GM19023 (cell line): ENCODE data around the gene WDR74.
"Not testable (repeated sequence)": the region's sequence is repeated elsewhere in the genome, so short reads cannot be mapped to it uniquely, and the experiment has no call there.

Experiments
- ATAC-seq: cut with Tn5 transposase; IDR thresholded peaks from one replicate; pipeline ENCODE4 v1.9.1; 2021; ENCODE audit warnings: mild to moderate bottlenecking, moderate library complexity; ENCODE audit not compliant: unreplicated experiment

WDR74 gene

DNA sequence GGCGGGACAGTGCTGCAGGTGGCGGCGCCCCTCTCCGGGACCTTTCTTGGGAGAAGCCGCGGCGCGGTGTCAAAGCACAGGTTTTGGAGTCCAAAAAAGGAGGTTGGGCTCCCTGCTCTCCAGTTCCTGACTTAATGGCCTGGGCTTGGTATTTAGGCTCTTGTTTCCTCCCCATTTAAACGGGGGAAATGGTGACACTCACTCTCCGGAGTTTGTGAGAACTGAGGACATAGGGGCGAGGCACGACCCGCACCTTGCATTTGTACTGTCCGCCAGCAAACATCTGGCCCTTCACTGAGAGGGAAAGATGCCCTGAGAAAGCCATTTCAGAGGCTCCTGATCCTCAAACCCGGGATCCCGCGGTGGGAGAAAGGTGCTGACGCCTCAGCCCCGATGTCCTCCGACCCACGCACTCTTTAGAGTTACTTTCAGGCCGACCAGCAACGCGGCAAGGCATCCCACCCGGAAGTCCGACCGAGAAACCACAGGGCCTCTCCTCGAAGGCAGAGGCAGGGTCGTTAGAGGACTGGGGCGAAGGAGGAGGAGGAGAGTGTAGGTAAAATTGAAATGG, 2.9 kb upstream of the WDR74 start:
- no peak for ATAC-seq

DNA sequence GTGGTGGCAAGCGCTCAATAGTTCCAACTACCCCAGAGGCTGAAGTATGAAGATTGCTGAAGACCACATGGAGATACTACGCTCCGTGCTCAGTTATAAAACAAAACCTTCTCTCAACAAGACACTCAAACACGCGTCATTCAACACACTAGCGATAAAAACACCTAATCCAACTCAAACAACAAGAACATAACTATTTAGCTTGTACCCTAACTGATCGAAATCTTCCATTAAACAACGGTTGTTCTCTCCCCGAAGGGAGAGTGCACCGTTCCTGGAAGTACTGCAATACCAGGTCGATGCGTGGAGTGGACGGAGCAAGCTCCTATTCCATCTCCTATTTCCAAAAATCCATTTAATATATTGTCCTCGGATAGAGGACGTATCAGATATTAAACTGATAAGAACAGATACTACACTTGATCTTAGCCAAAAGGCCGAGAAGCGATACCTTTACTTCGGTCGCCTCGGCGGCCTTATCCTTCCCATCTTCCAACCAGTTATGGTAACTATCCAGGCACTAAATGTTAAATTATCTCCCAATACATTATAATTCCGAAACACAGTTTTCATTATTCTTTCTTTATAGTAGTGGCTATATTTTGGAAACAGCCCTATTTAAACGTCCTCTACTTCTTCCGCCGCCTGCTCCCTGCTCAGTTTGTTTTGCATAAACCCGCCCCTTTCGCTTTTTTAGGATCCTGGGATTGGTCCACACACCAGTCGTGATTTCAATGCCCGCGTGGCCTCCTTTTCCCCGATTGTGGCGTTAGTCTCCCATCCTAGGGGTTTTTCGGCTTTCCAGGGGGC, 2.2 kb upstream of the WDR74 start:
- peak; percentile 51 for ATAC-seq

DNA sequence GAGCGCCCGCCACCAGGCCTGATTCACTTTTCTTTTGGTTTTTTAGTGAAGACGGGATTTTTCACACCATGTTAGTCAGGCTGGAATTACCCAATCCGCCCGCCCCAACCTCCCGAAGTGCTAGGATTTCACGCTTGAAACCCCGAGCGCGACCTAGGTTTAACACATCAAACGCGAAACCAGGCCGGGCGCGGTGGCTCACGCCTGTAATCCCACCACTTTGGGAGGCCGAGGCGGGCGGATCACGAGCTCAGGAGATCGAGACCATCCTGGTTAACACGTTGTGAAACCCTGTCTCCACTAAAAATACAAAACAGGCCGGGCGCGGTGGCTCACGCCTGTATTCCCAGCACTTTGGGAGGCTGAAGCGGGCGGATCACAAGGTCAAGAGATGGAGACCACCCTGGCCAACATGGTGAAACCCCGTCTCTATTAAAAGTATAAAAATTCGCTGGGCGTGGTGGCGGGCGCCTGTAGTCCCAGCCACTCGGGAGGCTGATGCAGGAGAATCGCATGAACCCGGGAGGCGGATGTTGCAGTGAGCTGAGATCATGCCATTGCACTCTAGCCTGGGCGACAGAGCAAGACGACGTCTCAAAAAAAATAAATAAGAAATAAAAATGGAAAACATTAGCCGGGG, 1.5 kb upstream of the WDR74 start:
- ATAC-seq, result peak; percentile 4

DNA sequence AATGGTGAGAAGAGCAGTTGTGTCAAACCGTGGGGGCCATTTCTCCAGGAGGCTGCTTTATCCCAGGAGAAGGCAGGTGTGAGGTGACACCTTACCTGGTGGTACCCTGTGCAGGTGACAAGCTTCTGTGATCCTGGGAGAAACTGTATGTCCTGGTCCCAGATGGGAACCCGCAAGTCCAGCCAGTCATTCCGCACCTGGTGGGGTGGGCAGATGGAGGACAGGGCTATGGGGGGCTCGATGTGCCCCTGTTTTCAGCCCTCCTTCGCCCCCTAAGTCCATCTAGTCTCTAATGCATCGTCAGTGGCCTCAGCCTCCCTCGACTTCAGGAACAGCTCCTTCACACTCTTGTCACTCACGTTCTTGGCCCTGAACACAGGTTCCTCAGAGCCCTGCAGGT, 4.1 kb downstream of the WDR74 start:
- no peak for ATAC-seq

DNA sequence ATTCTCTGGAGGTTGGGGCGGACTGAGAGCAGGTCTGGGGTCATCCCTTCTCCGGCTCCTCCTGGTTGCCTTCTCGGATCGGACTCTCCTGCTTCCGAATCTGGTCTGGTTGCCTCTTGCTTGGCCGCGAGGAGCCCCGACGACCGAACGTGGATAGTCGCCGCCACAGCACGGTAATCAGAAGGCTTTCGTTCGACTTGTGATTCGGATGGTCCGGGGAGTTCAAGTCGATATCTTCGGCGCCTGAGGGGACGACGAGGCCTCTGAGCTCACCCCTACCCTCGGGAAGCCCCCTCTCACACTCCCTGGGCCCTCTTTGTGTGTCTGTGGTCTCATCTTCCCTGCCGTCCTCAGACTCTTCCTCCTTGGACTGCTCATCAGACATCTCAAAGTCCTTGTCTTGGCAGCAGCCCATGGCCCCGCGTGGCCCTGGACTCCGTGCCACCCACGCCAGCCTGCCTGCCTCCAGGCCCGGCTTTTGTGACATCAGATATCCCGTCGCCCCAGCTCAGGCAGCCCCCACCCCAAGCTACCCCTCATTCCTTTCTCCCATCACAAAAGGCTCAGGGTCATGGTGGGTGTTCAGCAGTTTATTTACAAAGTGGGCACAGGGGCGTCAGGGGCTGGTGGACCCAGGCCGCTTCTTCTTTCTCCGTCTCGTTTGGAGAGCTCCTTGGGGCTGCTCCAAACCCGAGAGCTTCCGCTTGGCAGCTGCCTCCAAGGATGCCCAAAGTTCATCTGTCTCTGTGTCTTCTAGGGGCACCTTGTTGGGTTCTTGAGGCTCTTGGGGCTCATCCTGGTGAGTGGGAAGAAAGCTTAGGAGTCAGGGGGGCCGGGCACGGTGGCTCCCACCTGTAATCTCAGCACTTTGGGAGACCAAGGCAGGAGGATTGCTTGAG, 6.8 kb downstream of the WDR74 start, which contains the start of gene TEX54:
Gene TEX54, minus strand, starts transcription at position 506 of the 899 bp plus-strand sequence.
- peak; percentile 6 for ATAC-seq

DNA sequence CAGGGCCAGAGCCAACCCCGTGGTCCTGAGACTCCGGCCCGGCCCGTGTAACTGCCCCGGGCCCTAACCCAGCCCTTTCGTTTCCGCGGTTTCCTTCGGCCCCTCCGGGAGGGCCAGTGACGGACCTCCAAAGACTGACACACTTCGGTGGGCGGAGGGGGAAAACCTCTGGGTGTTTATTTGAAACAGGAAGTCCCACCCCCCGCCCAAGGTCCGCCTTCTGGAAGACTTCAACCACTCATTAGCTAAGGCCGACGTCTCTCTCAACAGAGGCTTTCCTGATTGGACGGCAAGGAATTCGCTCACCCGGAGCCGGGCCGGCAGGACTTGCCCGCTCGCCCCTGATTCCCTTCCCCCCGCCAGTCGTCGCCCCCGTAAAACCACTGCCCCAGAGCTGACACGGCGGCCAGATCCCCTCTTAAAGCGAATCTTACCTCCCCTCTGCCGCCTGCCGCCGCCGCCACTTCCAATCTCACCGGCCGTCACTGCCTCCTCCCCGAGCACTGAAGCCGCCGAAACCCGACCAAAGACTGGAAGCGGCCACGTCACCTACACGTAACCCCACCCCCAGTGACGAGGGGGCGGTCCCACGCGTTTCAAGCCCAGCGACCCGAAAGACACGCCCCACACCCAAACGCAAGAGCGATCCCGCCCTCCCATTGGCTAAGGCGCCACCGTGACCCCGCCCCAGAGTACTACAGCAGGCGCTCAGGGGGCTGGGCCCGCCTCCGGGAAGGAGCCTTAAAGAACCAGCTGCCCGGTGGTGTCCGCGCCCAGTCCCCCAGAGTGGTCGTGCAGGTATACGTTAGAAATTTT, 7.7 kb downstream of the WDR74 start, which contains the start of gene STX5:
Gene STX5, minus strand, starts transcription at position 532 of the 816 bp plus-strand sequence. CDS start 808 bp downstream, outside the sequence.
- ATAC-seq, result peak; percentile 88

DNA sequence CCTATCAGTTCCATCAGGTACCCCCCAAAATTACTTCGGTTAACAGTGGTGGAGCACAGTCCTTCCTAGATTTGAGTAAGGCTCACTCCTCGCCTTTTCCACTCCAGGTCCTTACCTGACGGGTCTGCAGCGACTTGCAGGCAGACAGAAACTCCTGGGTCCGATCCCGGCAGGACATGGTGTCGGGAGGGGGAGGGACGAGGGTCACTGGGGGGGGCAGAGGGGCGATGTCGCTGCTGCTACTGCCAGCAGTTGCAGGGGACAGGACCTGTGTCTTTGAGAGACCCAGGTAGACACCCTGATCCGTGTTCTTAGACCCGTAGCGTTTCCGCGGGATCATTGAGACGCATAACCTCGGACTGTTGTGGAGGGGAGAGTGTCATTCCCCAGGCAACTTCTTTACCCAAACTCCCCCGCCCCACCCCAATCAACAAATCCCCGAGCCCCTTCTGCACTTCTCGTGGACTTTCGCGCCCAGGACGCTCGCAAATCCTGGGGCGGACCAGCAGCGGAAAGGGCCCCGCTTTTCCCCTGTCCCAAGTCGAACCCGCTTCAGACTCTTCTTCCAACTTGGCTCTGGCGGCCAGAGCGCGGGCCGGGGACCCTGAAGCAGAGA, 8.4 kb downstream of the WDR74 start:
- ATAC-seq, result peak; percentile 2

DNA sequence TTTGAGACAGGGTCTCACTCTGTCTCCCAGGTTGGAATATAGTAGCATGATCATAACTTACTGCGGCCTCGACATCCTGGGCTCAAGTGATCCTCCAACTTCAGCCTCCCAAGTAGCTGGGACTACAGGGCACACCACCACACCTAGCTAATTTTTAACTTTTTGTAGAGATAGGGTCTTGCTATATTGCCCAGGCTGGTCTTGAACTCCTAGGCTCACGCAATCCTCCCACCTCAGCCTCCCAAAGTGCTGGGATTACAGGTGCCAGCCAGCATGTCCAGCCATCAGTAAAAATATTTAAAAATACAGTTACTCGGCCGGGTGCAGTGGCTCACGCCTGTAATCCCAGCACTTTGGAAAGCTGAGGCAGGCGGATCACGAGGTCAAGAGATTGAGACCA, 11.3 kb downstream of the WDR74 start:
- ATAC-seq, result not testable (repeated sequence)

DNA sequence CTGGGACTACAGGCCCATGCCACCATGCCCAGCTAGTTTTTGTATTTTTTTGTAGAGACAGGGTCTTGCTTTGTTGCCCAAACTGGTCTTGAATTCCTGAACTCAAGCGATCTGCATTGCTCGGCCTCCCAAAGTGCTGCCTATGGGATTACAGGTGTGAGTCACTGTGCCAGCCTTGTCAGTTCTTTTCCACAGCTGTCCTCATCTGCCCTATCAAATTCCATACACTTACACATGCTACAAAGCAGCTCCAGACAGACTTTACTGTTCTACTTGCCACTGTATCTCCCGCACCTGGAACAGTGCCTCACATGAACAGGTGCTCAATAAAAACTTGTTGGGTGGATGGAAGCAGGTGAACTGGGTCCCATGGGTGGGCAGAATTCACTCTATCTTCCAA, 15.7 kb downstream of the WDR74 start:
- ATAC-seq, result no peak

DNA sequence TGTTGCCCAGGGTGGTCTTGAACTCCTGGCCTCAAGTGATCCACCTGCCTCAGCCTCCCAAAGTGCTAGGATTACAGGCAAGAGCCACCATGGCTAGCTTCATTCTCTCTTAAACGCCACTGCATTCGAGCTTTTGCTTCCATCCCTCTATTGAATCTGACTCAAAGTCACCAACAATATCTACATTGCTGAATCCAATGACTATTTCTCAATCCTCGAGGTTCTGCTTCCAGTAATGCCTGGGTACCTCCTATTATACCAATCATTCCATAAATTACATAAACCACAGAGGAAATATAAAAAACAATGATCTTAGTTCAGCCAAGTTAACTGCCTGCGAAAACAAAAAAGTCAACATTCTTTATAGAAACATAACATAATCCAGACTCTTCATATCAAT, 22.3 kb downstream of the WDR74 start:
- ATAC-seq, result no peak

DNA sequence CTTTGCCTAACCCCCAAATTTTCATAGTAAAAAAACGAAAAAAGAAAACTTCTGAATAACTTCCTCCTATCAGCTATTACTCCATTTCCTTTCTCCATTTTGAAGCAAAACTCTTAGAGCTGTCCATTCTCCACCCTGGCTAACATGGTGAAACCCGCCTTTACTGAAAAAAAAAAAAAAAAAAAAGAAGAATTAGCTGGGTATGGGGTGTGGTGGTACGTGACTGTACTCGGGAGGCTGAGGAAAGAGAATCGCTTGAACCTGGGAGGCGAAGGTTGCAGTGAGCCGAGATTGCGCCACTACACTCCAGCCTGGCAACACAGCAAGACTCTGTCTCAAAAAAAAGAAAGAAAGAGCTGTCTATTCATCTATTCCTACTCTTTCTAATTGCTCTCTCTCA, 22.8 kb downstream of the WDR74 start:
- no peak for ATAC-seq

DNA sequence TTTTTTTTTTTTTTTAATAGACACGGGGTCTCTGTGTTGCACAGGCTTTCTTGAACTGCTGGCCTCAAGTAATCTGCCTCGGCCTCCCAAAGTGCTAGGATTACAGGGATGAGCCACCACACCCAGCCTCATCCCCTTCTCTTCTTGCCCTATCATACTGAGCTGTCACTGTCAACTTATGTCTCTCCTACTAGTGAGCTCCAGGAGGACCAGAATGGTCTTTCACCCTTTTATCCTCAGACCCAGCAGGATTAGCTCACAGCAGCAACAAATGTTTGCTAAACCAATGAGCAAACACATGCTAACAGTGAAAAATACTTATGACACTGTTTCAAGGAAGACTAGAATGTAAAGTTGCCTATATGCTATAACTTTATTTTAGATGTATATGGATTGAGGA, 27.7 kb downstream of the WDR74 start:
- no peak for ATAC-seq

DNA sequence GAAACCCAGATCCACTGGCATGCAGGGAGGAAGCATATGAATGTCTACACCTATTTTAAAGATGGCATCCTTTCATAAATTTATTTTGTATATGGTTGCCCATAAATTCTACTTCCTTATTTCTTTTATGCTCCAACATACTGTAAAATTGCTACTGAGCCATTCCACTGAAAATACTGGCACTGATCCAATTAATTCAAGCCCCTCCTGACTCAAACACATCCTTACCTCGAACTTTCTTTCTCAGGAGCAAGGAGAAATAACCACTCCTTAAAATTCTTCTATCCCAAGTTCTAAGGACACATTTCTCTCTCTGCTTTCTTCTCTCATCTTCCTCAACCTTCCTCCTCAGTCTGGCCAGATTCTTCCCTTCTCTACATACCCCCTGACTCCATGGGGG, 28.6 kb downstream of the WDR74 start:
- no peak for ATAC-seq

DNA sequence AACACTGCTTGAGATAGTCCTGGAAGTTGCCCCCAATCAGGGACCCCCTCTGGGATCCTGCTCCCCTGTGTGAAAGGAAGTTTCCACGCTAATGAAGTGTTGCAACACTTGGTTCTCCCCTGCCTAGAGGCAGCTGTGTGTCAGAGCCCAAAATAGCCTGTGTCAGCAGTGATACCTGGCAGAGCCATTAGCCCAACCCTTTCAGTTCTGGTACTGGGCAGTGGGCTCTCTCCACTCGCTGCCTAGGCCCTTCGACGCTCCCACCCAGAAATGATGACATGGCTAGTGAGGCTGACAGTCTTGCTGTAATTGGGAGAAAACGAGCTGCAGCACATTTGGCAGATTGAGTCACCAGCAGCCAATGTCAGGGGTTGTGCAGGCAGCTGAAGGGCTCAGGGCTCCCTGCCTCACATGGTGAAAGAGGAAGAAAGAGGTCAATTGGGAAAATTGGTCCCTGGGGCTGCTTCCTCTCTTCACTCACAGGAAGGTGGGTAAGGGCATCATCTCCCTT, 32.7 kb downstream of the WDR74 start:
- ATAC-seq, result no peak

DNA sequence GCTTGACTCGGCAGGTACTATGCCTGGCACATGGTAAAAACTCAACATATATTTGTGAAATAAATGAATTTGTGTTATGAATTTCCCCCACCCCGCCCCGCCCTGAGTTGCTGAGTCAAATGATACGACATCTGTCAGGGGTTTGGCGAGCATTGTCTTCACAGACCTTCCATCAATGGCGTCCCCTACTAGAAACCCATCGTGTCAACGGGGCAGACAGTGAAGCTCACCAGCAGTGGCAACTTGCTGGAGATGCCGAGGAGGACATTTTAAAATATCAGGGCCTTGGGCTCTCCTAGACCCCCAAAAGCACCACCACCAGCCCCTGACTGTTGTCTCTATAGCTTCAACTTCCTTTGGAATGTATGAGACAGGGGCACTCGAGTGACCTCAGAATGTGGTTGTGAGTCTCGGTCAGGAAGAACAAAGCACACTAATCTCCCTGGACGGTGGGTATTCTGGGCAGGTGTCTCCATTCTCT, 33.4 kb downstream of the WDR74 start:
- ATAC-seq, result no peak

DNA sequence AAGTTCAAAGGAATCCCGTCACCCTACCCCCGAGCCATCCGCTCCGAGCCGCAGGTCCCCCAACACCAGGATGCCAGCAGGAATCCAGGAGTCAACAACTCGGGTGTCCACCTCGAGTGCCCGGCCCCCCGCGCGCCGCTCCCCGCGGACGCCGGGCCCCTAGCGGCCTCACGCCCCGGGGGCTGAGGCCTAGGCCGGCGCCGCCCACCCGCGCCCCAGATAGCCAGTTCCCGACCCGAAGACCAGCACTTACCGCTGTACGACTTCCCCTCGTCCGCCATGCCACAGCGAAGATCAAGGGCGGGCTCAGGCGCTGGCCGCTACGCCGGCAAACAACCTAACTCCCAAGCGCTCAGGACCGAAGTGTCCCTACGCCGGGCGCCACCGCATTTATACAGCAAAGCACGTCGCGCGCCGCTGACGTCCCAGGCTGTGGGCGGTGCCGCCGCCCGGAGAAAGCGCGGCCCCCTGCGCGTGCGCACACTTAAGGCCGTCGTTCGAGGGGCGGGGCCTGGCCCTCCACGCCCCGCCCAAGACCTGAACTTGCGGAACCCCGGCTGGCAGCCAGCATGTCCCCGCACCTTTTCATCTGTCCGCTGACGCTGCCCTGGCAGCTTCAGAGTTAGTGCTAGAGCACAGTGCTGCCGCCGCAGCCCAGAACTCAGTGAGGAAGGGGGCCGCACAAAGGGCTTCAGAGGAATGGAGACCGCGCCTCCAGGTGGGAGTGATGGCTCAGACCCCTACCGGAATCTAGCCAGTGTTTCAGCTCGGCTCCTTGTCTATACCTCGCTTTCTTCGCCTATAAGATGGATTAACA, 34.1 kb downstream of the WDR74 start, which contains the start of gene NXF1:
Gene NXF1, minus strand, starts transcription at position 365 of the 817 bp plus-strand sequence. Its CDS starts 84 bp downstream, at position 281.
- peak; percentile 72 for ATAC-seq

DNA sequence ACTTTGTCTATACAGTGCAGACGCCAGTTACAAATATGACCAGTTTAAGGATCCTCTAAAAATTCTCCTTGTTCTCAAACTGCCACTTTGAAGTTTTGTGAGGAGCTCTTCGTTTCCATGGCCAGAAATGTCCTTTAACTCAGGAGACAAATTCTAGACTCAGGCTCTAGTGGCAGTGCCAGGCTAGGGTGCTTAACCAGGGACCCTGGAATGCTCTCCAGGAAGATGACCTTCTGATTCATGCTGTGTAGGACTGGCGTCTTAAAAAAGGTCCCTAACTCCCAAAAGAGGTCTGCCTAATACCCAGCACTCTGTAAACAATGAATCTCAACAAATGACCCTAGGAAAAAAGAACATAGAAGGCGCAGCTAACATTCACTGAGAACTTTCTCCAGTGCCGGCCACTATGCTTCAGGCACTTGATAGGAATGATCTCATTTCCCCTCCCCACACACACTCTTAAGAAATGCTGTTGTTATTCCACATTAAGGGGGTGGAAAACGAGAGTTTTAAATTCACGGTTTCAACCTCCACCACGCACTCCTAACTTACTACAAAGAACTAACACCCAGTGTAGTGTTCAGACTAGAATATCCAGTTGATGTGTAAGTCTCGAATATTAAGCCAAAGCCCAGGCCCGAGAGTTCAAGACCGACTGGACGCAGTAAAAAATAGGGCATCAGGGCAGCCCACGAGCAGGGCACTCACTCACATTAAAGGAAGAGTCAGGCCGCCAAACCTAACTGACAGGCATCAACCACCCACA, 34.9 kb downstream of the WDR74 start:
- no peak for ATAC-seq

DNA sequence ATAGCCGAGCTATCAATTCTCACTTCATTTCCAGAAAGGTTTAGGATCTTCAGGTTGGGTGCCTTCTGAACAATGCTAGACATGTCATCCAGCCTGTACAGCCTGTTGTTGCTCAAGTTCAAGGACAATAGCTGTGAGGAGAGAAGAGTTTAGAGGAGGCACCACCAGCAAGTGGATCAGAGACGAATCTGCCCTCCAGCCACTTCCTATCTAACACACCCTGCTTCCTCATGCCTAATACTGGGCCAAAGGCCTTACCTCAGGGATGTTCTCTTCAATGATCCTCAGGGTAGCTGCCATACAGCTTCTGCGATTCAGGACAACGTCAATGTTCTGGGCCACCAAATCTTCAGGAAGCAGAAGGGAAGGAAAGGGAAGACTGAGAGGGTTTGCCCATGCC, 38.3 kb downstream of the WDR74 start:
- ATAC-seq, result no peak
